GM23338 (cell line): ENCODE results near the gene SMIM35. TPM values are rescaled to one million over a fixed set of nuclear protein-coding genes. Genes with fewer than 3 reads are reported as not detected.

Source experiments
- ATAC-seq: fragments of 200-7000 bp; cut with Tn5 transposase; 3 replicates; pipeline ENCODE4 v1.9.1; 2020
- DNase-seq: peaks from one replicate; pipeline ENCODE4 v3.0.0-alpha.2; 2015; ENCODE audit warnings: low spot score
- H2AFZ ChIP-seq: fragments of 200-600 bp; sonication (generic); 2 replicates; pipeline ENCODE4 v1.8.0; 2016; ENCODE audit warnings: antibody characterized with exemption, mild to moderate bottlenecking, moderate library complexity
- H3F3A ChIP-seq: fragments of 200-600 bp; sonication (generic); replicated peaks from 2 replicates; pipeline ENCODE4 v1.8.0; 2017; ENCODE audit warnings: antibody characterized with exemption, mixed run types, low read depth
- H3K27ac ChIP-seq: fragments of 200-600 bp; sonication (generic); 2 replicates; pipeline ENCODE4 v1.6.1; 2016; ENCODE audit warnings: low read depth
- H3K27me3 ChIP-seq: fragments of 200-600 bp; sonication (generic); 2 replicates; pipeline ENCODE4 v1.8.0; 2016; ENCODE audit warnings: mild to moderate bottlenecking, mixed run types, moderate library complexity; ENCODE audit not compliant: insufficient read depth
- H3K36me3 ChIP-seq: fragments of 200-600 bp; sonication (generic); 2 replicates; pipeline ENCODE4 v1.8.0; 2016; ENCODE audit warnings: mild to moderate bottlenecking; ENCODE audit not compliant: insufficient read depth
- H3K4me1 ChIP-seq: fragments of 200-600 bp; sonication (generic); 2 replicates; pipeline ENCODE4 v1.8.0; 2016; ENCODE audit warnings: mild to moderate bottlenecking, moderate library complexity; ENCODE audit not compliant: insufficient read depth
- H3K4me2 ChIP-seq: fragments of 200-600 bp; sonication (generic); 2 replicates; pipeline ENCODE4 v1.7.1; 2017; ENCODE audit warnings: mixed run types
- H3K4me3 ChIP-seq: fragments of 200-600 bp; sonication (generic); 2 replicates; pipeline ENCODE4 v1.6.1; 2016; ENCODE audit warnings: mixed run types
- H3K79me2 ChIP-seq: fragments of 200-600 bp; sonication (generic); replicated peaks from 2 replicates; pipeline ENCODE4 v1.8.0; 2017; ENCODE audit warnings: mild to moderate bottlenecking; ENCODE audit not compliant: insufficient read depth
- H3K9me2 ChIP-seq: fragments of 200-600 bp; sonication (generic); 2 replicates; pipeline ENCODE4 v1.8.0; 2017; ENCODE audit not compliant: insufficient read depth
- H4K20me1 ChIP-seq: fragments of 200-600 bp; sonication (generic); replicated peaks from 2 replicates; pipeline ENCODE4 v1.8.0; 2017; ENCODE audit warnings: mild to moderate bottlenecking; ENCODE audit not compliant: insufficient read depth
- H3K27ac Mint-ChIP-seq: 2 replicates; pipeline ENCODE4 v1.8.0; 2020; ENCODE audit warnings: inconsistent platforms, mild to moderate bottlenecking, moderate library complexity, mixed read lengths
- H3K27me3 Mint-ChIP-seq: 3 replicates; pipeline ENCODE4 v1.8.0; 2022; ENCODE audit warnings: low read depth, mild to moderate bottlenecking, moderate library complexity, mixed read lengths, inconsistent platforms; ENCODE audit not compliant: insufficient read depth, poor library complexity
- H3K36me3 Mint-ChIP-seq: 3 replicates; pipeline ENCODE4 v1.8.0; 2021; ENCODE audit warnings: low read depth, mild to moderate bottlenecking, inconsistent platforms, moderate library complexity, mixed read lengths
- H3K4me1 Mint-ChIP-seq: 3 replicates; pipeline ENCODE4 v1.8.0; 2020; ENCODE audit warnings: mild to moderate bottlenecking, inconsistent platforms, mixed read lengths
- H3K4me3 Mint-ChIP-seq: 3 replicates; pipeline ENCODE4 v1.8.0; 2021; ENCODE audit warnings: moderate library complexity, mild to moderate bottlenecking, inconsistent platforms, mixed read lengths
- H3K9me3 Mint-ChIP-seq: 3 replicates; pipeline ENCODE4 v1.8.0; 2020; ENCODE audit warnings: moderate library complexity, mild to moderate bottlenecking, inconsistent platforms, mixed read lengths
- CTCF ChIP-seq, 2 experiments: fragments of 200-600 bp in 1 of 2; sonication (generic) in 1 of 2; conservative IDR thresholded peaks; 2 replicates each; pipeline versions ENCODE4 v1.5.1 to v1.6.1; 2016 to 2017; ENCODE audit warnings: antibody characterized with exemption in 2 of 2, low read depth in 2 of 2, mild to moderate bottlenecking in 2 of 2, moderate library complexity in 1 of 2
- ETS1 ChIP-seq: IDR thresholded peaks from 2 replicates; pipeline ENCODE4 v1.6.1; 2016; ENCODE audit warnings: antibody characterized with exemption
- EZH2 ChIP-seq: fragments of 200-600 bp; sonication (generic); IDR thresholded peaks from one replicate; pipeline ENCODE4 v1.8.0; 2017; ENCODE audit warnings: antibody characterized with exemption, mild to moderate bottlenecking, low read depth; ENCODE audit not compliant: unreplicated experiment
- EZH2phosphoT487 ChIP-seq: fragments of 200-600 bp; sonication (generic); IDR thresholded peaks from one replicate; pipeline ENCODE4 v1.8.1; 2018; ENCODE audit warnings: antibody characterized with exemption; ENCODE audit not compliant: unreplicated experiment
- JUNB ChIP-seq: IDR thresholded peaks from one replicate; pipeline ENCODE4 v1.6.1; 2016; ENCODE audit warnings: antibody characterized with exemption; ENCODE audit not compliant: unreplicated experiment
- NANOG ChIP-seq: IDR thresholded peaks from 2 replicates; pipeline ENCODE4 v1.6.1; 2016; ENCODE audit warnings: antibody characterized with exemption, borderline replicate concordance
- POLR2AphosphoS5 ChIP-seq: IDR thresholded peaks from 2 replicates; pipeline ENCODE4 v1.6.1; 2016; ENCODE audit warnings: antibody characterized with exemption, low read depth
- REST ChIP-seq: IDR thresholded peaks from one replicate; pipeline ENCODE4 v1.6.1; 2018; ENCODE audit warnings: antibody characterized with exemption; ENCODE audit not compliant: unreplicated experiment
- STAT1 ChIP-seq: IDR thresholded peaks from one replicate; pipeline ENCODE4 v1.6.1; 2016; ENCODE audit warnings: antibody characterized with exemption; ENCODE audit not compliant: unreplicated experiment
- ZNF114 ChIP-seq: fragments of 250-450 bp; sonication (Bioruptor Pico); IDR thresholded peaks from 2 replicates; pipeline ENCODE4 v1.5.0; 2020; ENCODE audit warnings: mild to moderate bottlenecking, moderate library complexity
- ZNF331 ChIP-seq: fragments of 250-450 bp; sonication (Bioruptor Pico); IDR thresholded peaks from 2 replicates; pipeline ENCODE4 v1.5.0; 2020; ENCODE audit warnings: low read depth, mild to moderate bottlenecking, moderate library complexity
- polyA plus RNA-seq: library from polyadenylated mRNA; unstranded; fragments of >200 nt; fragmentation: Nextera tagmentation; extraction: Ambion mirVana; gene quantifications from 2 replicates; pipeline ENCODE4 v1.2.1, GENCODE V29; 2016
- total RNA-seq: library from RNA; depleted of rRNA; stranded (reverse); fragments of >200 nt; shearing (Covaris generic); gene quantifications from 2 replicates; pipeline ENCODE4 v1.2.3, GENCODE V29; 2014

Gene SMIM35
- total and polyA plus RNA-seq, 2 experiments from 2014 or later, result not detected

GRCh38 chr11:118135051-118135795, 48.5 kb upstream of the SMIM35 start (continued):
- TF ChIP-seq REST, result no peak

- no peak overlapping the region for H3K27ac Mint-ChIP-seq
- peaks cover 6% of the 10 kb centered on the region for H3K27me3 Mint-ChIP-seq
- TF ChIP-seq POLR2AphosphoS5 (no peak), STAT1 (no peak), ZNF331 (CRISPR knock-in tag) (no peak), EZH2phosphoT487 (no peak), ETS1 (no peak), JUNB (no peak), REST (no peak), NANOG (no peak), ZNF114 (CRISPR knock-in tag) (no peak), EZH2 (no peak), CTCF (conservative IDR thresholded peaks at IDR 0.05; ENCODE audit: low read depth in 2 of 2) (no peak)
Observed at GRCh38 chr11:118133816-118134215, 47.1 kb upstream of the SMIM35 start.

More at GRCh38 chr11:118133816-118134215, 47.1 kb upstream of the SMIM35 start:
- no peaks in the 10 kb centered on the region for H4K20me1 ChIP-seq
- no peak overlapping the region for H3K27ac ChIP-seq
- no peak for ATAC-seq
- H3K36me3 ChIP-seq, result no peaks in the 10 kb centered on the region
- H3K9me3 Mint-ChIP-seq, result no peaks in the 10 kb centered on the region
- no peaks in the 10 kb centered on the region for H3F3A ChIP-seq
- no peaks in the 10 kb centered on the region; the same call in 2 of the 3 replicates for H3K36me3 Mint-ChIP-seq
- H3K4me3 ChIP-seq, result no peak overlapping the region
- H3K9me2 ChIP-seq, result no peaks in the 10 kb centered on the region
- no peak overlapping the region for H2AFZ ChIP-seq
- no peak overlapping the region for H3K4me3 Mint-ChIP-seq
- H3K4me2 ChIP-seq, result no peak overlapping the region
- DNase-seq, result no peak
- no peaks in the 10 kb centered on the region for H3K79me2 ChIP-seq
- H3K4me1 ChIP-seq, result no peaks in the 10 kb centered on the region
- H3K27me3 ChIP-seq, result no peaks in the 10 kb centered on the region
- peaks cover 5% of the 10 kb centered on the region for H3K4me1 Mint-ChIP-seq
